Activated T-helper 1 cell treated with Interleukin-2 at 50 U/mL for 16 hours (primary cell): ENCODE data around the gene TBL1XR1.
A peak's percentile ranks its signal among the peaks of the same experiment; 100 is the strongest.
"Not testable (repeated sequence)": the region's sequence is repeated elsewhere in the genome, so short reads cannot be mapped to it uniquely, and the experiment has no call there.

Experiments
- DNase-seq: peaks from one replicate; pipeline ENCODE4 v3.0.0-alpha.2; 2020; ENCODE audit warnings: low read depth

TBL1XR1 gene

DNA sequence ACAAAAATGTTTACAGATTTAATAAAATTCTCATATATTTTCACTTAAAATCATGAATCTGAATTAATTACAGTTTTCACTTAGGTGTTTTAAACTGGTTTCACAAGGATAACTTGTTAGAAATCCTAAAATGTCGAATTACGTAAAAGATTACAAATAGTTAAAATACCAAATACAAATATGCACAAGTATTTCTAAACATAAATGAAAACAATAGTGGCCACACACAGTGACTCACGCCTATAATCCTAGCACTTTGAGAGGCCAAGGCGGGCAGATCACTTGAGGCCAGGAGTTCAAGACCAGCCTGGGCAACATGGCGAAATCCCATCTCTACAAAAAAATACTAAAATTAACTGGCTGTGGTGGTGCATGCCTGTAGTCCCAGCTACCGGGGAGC is 10.9 kb upstream of the TBL1XR1 start:
- no peak for DNase-seq

DNA sequence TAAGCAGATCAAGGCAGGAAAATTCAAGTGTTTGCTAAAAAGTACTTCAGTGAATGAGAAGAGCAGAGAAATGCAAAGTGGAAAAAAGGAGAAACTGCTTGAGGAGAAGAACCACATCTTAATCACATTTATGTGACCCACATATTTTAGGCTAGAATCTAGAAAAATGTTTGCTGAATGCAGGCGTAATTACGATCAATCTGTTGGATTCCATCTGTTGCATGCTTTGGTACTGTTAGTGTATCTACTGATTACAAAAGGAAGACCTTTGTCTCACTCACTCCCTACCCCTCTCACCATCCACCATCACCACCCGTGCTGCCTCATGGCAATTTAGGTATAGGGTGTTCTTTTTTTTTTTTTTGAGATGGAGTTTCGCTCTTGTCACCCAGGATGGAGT is 9.7 kb upstream of the TBL1XR1 start:
- DNase-seq, result no peak

DNA sequence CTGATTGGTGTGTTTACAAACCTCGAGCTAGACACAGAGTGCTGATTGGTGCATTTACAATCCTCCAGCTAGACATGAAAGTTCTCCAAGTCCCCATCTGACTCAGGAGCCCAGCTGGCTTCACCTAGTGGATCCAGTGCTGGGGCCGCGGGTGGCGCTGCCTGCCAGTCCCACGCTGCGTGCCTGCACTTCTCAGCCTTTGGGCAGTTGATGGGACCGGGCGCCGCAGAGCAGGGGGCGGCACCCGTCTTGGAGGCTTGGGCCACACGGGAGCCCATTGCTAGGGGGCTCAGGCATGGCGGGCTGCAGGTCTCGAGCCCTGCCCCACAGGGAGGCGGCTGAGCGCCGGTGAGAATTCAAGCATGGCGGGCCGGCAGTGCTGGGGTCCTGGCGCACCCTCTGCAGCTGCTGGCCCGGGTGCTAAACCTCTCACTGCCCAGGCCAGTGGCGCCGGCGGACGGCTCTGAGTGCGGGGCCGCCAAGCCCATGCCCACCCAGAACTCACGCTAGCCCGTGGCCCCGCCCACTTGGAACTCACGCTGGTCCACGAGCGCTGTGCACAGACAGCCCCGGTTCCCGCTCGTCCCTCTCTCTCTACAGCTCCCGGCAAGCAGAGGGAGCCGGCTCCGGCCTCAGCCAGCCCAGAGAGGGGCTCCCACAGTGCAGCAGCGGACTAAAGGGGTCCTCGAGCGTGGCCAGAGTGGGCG is 6.6 kb upstream of the TBL1XR1 start:
- no peak for DNase-seq

DNA sequence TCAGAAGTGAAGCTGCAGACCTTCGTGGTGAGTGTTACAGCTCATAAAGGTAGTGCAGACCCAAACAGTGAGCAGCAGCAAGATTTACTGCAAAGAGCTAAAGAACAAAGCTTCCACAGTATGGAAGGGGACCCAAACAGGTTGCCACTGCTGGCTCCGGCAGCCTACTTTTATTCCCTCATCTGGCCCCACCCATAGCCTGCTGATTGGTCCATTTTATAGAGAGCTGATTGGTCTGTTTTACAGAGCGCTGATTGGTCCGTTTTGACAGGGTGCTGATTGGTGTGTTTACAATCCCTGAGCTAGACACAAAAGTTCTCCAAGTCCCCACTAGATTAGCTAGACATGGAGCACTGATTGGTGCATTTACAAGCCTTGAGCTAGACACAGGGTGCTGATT is 5.7 kb upstream of the TBL1XR1 start:
- not testable (repeated sequence) for DNase-seq

DNA sequence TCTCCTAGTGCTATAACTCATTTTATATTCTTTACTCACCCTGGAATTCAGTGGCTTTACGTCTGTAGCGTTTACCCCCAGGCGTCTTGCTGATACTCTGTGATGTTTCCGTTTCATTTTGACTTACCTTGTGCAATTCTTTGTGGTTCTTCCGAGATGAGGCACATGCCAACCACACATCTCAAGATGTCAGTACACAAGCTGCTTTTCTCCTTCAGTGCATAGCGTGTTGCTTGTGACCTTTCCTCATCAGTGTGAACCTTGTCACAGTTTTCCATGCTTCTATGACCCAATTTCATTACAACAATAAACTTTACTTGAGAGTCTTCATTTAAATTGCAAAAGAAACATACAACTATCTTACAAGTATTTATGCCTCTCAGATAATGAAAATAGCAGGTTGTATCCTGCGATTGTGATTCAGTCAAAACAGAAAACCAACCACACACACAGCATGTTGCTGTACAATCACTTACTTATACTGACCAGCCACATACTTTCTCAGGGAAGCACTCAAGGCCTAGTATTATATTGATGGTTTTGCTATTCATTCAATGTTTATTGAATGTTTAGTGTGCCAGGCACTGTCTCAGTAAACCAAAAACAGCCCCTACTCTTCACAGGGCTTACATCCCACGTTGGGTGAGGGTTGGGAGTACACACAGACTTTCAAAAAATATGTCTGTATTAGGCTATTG is 4.6 kb upstream of the TBL1XR1 start:
- DNase-seq, result peak; percentile 10

DNA sequence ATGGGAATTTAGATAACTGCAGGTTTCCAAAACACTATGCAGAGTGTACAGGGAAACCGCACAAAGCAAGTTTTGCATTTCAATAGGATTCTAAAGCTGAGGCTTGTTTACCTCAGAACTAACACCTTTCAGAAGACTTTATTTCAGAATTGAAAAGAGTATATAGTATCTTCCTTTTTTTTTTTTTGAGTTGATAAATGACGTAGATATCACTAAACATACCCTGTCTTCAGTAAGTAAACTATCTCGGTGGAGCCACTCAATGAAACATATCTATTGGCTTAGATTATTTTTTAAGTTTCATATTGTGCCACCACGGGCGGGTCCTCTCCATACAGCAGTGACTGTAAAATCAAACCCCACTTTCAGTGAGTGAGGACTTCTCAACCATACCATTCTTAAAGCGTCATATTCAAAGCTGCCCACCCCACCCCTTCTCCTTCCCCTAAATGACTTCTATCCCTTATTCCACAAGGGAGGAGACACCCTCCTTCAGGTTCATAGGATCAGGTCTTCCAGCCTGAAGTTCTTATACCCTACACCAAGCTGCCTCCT is 2.0 kb upstream of the TBL1XR1 start:
- DNase-seq, result no peak

DNA sequence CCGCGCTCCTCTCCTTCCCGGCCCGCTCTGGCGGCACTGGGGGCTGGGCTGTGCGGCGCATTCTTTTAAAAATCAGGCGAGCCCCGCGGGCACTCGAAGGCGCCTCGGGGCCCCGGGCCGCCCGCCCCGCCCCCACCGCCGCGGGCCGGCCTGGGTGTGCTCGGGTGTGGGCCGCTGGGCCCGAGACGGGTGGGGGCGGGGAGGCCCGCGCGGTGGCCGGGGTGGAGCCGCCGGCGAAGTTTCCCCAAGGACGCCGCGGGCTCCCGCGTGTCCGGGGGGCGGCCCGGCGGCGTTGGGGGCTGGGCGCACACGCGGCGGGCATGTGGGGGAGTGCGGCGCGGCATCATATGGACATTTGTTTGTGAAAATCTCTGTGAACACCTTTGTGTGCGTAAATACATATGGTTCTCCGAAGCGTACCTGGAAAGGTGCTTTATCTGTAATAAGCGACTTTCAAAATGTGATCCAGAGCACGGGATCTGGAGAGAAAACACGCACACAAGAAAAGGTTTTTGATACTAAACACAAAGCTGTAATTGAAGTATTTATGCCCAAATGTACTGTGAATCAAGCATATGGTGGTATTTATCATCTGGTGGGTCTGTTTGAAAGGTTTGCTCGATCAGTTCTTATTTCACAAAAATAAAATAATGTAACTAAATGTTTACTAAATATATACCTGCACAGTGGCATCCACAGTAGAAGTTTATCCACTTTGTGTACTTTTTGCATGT is 612 bp upstream of the TBL1XR1 start:
- DNase-seq, result no peak

DNA sequence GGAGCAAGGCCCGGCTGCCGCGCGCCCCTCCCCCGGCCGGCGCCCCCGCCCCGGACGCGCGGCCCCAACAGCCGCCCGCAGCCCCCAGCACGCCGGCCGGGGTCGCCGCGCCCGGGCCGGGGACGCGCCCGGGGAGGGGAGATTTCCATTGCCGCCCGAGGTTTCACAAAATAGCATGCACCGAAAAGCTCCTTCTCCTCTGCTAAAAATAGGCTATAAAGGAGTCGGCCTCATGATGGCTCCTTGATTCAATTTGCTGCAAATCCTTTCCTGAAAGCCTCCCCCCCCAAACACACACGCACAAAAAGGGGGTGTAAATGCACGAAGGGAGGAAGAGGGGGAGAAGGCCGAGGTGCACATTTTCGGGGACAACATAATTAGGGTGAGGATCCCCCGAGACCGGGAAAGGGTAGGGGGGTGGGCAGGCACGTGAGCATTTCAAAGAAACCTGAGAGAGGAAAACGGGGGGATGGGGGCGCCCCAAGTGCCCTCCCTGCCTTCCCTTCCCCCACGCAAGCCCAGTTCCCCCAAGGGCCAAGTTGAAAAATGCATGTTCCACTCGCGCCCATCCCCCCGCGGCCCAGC is 734 bp downstream of the TBL1XR1 start:
- peak; percentile 17 for DNase-seq

DNA sequence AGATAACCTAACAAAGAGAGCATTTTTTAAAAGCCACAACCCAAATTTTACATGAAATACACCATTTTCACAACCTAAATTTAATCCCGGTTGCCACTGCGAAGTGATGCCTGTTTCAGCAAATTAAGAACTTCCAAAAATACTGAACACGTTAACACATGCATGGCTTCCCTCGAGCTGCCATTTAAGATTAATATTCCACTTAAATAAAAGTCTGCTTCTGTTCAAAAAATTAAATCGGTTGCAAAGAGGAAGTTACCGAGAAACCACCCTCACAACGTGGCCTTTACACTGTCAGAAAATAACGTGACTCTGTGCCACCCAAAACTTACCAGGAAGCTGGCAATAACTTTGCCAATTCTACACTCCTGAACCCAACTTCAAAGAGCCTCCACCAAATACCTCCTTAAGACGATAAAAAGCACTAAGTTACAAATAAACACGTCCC is 1.2 kb downstream of the TBL1XR1 start:
- DNase-seq, result no peak

DNA sequence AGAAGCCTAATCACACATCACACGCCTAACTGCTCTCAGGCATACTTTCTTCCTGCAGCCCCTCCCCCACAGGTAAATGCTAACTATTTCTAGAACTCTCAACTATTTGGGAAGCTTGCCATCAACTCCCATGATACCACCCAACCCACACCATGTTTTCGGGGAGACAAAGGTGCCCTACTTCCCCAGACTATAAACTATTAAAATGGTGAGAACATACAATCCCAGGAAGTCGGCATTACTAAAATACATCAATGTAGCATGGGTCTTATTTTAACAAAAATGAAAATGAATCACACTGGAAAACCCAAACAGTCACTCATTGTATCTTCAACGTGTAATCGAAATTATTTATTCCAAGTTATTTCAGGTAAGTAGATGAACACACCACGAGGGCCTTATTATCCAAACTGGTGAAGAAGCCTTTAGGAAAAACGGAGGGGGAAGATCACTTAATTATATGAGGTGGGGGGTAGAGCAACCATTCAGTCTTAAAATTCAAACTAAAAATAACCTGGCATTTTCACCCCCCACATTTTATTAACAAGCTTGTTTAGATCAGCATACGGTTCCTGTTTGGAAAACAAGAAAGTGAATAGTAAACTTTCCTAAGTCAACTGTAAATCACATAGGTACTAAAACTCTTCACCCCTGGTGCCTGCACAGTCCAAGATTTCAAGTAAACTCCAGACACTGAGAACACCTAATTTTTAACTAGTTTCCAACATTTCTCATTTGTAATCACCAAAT is 1.9 kb downstream of the TBL1XR1 start:
- DNase-seq, result no peak

DNA sequence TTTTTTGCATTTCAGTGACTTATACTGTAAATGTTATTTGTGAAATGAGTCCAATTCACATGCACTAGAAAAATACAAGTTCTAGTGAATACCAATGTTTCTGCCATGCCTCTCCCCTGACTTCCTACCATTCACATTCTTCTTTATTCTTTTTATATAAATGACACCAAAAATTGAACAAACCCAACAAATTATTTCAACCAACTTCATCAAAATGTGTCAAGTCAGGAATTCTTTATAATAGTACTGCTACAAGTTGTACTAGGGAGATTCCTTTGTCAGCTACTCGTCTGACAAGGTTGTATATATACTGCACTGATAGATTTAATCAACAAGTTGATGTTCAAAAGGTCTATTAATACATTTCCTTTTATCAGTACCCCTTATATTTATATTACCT is 3.0 kb downstream of the TBL1XR1 start:
- DNase-seq, result no peak

DNA sequence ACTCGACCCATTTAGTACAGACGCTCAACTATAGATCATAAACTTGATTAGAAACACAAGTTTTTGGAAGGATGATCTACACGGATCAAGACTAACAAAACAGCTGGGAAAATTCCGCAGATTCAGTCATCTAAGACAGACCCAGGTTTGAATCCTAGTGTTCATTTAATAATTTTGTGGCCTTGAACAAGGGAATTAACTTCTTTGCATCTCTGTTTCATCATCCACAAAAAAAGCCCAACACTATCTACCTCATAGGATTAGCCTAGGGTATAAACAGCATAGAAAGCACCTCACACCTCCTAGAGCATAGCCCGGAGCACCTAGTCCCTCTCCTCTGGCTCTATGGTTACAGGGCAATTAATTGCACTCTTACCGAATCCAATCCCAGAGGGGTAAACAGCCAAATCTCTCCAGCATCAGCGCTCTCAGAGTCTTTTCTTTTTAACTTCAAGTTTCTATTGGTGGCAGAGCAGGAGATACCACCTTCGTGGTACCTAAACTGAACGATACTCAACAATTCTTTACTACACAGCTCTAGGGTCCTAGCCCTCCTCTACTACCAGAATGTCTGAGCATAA is 3.5 kb downstream of the TBL1XR1 start:
- DNase-seq, result no peak

DNA sequence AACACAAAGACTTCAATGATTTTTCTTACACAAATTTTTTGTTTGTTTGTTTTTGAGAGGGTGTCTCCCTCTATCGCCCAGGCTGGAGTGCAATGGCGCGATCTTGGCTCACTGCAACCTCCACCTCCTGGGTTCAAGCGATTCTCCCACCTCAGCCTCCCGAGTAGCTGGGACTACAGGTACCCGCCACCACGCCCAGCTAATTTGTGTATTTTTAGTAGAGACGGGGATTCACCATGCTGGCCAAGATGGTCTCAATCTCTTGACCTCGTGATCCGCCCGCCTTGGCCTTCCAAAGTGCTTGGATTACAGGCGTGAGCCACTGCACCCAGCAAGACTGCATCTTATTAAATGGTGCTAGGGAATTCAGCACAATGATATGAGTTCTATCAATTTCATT is 4.0 kb downstream of the TBL1XR1 start:
- DNase-seq, result not testable (repeated sequence)

DNA sequence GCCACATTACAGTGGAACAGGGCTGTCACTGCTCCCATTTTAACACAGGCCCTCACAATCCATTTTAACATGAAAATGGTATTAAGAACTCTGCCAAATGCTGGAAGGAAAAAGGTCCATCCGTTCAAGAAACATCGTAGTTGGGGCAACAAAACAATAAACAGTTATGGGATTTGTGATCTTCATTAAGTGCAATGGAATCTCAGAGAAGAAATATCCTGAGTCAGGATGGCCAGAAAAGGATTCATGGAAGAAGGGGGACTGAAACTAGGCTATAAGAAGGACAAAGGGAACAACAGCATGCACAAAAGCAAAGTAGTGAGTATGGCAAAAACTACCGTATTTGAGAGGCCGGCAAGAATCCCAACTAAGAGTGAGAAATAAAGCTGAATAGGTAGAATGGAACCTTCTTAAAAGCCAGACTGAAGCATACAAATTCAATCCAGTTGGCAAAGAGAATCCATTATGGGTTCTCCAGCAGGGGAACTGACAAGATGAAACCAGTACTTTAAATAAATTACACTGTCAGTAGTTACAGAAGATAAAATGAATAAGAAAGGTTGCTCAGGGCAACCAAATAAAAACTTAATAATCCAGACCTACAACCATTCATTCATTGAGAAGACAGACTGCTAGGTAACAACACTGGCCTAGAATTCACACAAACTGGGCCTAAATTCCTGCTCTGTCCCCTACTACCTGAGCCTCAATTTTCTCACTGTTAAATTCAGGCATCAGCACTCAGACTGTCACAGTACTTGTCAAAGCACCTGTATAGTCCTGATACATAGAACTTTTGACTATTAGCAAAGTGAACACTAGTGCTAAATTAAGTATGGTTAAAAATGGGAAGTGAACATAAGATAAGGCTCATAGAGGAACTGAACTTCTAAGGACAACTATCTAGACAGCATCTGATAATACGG is 6.3 kb downstream of the TBL1XR1 start:
- DNase-seq, result no peak

DNA sequence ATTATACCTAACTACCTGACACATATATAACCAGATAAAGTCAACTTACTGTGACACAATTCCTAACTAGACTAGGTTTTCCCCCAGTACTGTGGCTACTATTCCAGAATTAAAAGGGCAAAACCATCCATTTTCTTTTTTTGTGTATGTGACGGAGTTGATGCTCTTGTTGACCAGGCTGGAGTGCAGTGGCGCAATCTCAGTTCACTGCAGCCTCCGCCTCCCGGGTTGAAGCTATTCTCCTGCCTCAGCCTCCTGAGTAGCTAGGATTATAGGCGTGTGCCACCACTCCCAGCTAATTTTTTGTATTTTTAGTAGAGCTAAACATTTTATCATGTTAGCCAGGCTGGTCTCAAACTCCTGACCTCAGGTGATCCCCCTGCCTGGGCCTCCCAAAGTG is 7.1 kb downstream of the TBL1XR1 start:
- DNase-seq, result not testable (repeated sequence)

DNA sequence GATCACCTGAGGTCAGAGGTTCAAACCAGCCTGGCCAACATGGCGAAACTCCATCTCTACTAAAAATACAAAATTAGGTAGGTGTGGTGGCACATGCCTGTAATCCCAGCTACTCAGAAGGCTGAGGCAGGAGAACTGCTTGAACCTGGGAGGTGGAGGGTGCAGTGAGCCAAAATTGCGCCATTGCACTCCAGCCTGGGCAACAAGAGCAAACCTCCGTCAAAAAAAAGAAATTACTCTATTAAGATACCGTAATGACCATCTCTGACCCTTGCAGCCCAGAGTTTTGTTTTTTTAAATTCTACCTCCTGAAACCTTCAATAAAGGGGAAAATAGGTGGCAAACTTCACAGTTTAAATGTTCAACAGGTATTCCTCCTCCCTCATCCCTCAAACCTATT is 9.0 kb downstream of the TBL1XR1 start:
- DNase-seq, result not testable (repeated sequence)

DNA sequence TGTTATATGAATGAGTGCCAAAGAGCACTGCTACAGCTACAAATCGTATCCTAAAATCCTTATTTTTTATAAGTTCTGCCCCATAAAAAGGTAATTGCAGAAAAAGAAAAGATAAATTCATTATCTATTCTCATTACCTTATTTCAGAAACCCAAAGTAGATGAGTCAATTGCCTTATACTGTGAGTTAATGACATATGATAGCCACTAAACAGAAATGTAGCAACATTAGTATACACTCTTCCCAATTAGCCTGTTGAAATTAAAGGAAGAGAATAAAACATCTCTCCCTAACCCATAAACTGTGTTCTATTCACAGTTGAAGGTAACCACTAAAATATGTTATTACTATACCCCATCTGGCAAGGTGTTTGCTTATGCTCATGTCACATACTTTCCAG is 11.0 kb downstream of the TBL1XR1 start:
- DNase-seq, result no peak

DNA sequence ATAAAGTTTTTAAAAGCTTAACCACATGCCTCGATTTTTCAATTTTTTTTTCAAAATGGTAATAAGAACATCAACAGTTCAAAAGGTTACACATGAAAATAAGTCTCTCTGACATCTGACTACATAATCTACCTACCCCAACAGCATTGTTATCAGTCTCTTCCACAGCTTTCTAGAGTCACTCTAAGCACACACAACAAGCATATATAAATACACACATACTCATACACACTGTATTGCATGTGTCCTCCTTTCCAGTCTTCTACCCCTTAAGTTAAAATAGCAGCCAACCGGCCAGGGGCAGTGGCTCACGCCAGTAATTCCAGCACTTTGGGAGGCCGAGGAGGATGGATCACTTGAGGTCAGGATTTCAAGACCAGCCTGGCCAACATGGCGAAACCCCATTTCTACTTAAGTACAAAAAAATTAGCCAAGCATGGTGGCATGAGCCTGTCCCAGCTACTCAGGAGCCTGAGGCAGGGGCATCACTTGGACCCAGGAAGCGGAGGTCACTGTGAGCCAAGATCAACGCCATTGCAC is 12.2 kb downstream of the TBL1XR1 start:
- DNase-seq, result no peak

DNA sequence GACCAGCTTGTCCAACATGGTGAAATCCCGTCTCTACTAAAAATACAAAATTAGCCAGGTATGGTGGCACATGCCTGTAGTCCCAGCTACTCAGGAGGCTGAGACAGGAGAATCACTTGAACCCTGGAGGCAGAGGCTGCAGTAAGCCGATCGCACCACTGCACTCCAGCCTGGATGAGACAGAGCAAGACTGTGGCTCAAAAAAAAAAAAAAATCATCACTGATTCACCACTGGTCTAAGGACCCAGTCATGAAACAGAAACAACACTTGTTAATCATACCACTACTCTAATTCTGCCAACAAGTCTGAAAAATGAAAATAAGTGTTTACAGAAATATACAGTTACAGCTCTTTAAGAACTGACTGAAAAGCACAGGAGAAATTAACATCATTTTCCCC is 12.7 kb downstream of the TBL1XR1 start:
- DNase-seq, result not testable (repeated sequence)

DNA sequence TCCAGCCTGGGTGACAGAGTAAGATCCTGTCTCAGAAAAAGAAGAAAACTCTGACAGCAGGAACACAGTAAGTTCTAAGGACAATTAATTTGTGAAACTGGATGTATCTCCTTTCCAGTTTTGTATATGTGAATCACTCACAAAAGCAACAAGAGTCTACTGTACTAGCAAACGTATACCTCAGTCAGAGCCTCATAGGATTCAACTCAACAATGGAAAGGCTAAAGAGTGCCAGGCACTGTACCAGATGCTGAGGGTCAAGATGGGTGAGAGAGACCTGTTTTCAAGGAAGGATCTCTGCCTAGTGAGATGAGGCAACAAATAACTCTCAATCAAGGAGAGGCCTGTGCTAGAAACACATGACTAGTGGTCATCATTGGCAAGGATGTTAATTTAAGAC is 14.9 kb downstream of the TBL1XR1 start:
- DNase-seq, result no peak
